DND-41 (cell line): ENCODE results near the gene SORCS1.

Experiments used
- ATAC-seq: fragments of 200-7000 bp; cut with Tn5 transposase; 3 replicates; pipeline ENCODE4 v1.9.1; 2021; ENCODE audit warnings: low read depth; ENCODE audit not compliant: insufficient read depth
- DNase-seq: peaks from one replicate; pipeline ENCODE4 v3.0.0-alpha.2; 2020
- H2AFZ ChIP-seq: 2 replicates; pipeline ENCODE4 v1.6.0; 2012; ENCODE audit warnings: low read depth, low read length
- H3K27ac ChIP-seq: 2 replicates; pipeline ENCODE4 v1.5.1; 2012; ENCODE audit warnings: low read length, inconsistent platforms
- H3K27me3 ChIP-seq: fragments of 200-600 bp; sonication (generic); 2 replicates; pipeline ENCODE4 v1.6.0; 2012; ENCODE audit warnings: low read length, mild to moderate bottlenecking, inconsistent platforms; ENCODE audit not compliant: insufficient read depth, poor library complexity
- H3K36me3 ChIP-seq: 2 replicates; pipeline ENCODE4 v1.5.1; 2012; ENCODE audit warnings: low read length, inconsistent platforms; ENCODE audit not compliant: insufficient read depth
- H3K4me1 ChIP-seq: 2 replicates; pipeline ENCODE4 v1.5.1; 2012; ENCODE audit warnings: mild to moderate bottlenecking, low read length; ENCODE audit not compliant: insufficient read depth
- H3K4me2 ChIP-seq: 2 replicates; pipeline ENCODE4 v1.6.0; 2012; ENCODE audit warnings: mild to moderate bottlenecking, moderate library complexity, low read length, inconsistent platforms; ENCODE audit not compliant: insufficient read depth
- H3K4me3 ChIP-seq, 2 experiments: fragments of 200-600 bp in 1 of 2; shearing (Covaris generic) in 1 of 2; 2 replicates each; pipeline ENCODE4 v1.5.1; 2012 to 2016; ENCODE audit warnings: inconsistent platforms in 2 of 2, low read length in 2 of 2, mild to moderate bottlenecking in 2 of 2, low read depth in 1 of 2, moderate library complexity in 1 of 2
- H3K79me2 ChIP-seq: 2 replicates; pipeline ENCODE4 v1.6.0; 2012; ENCODE audit warnings: low read length, inconsistent platforms; ENCODE audit not compliant: insufficient read depth
- H3K9ac ChIP-seq: 2 replicates; pipeline ENCODE4 v1.6.0; 2012; ENCODE audit warnings: low read depth, mild to moderate bottlenecking, inconsistent platforms, low read length, moderate library complexity
- H3K9me3 ChIP-seq: 2 replicates; pipeline ENCODE4 v1.5.1; 2012; ENCODE audit warnings: low read length, moderate library complexity, mild to moderate bottlenecking, inconsistent platforms; ENCODE audit not compliant: insufficient read depth, severe bottlenecking
- H4K20me1 ChIP-seq: 2 replicates; pipeline ENCODE4 v1.6.0; 2012; ENCODE audit warnings: low read length; ENCODE audit not compliant: insufficient read depth
- CTCF ChIP-seq: IDR thresholded peaks from 2 replicates; pipeline ENCODE4 v1.5.1; 2012; ENCODE audit warnings: borderline replicate concordance, low read length, moderate library complexity, mild to moderate bottlenecking; ENCODE audit not compliant: poor library complexity, severe bottlenecking; ENCODE audit errors: extremely low read depth
- EZH2 ChIP-seq: IDR thresholded peaks from 3 replicates; pipeline ENCODE4 v1.6.1; 2012; ENCODE audit warnings: borderline replicate concordance, low read depth, mild to moderate bottlenecking, moderate library complexity, low read length, inconsistent platforms; ENCODE audit not compliant: severe bottlenecking

Gene SORCS1

GRCh38 chr10:107083388-107084009, 81.0 kb downstream of the SORCS1 start:
- no peaks in the 10 kb centered on the region for H4K20me1 ChIP-seq
- H3K4me1 ChIP-seq: no peaks in the 10 kb centered on the region
- no peaks in the 10 kb centered on the region for H3K36me3 ChIP-seq
- TF ChIP-seq EZH2 (no peak), CTCF (no peak)
- no peak for ATAC-seq
- no peak for DNase-seq
- H3K9ac ChIP-seq: no peak overlapping the region
- H3K27me3 ChIP-seq: no peaks in the 10 kb centered on the region
- H3K79me2 ChIP-seq: no peaks in the 10 kb centered on the region
- H2AFZ ChIP-seq: no peak overlapping the region
- H3K27ac ChIP-seq: no peak overlapping the region
- no peak overlapping the region for H3K4me3 ChIP-seq
- no peak overlapping the region for H3K4me2 ChIP-seq
- H3K9me3 ChIP-seq: no peaks in the 10 kb centered on the region

DNA sequence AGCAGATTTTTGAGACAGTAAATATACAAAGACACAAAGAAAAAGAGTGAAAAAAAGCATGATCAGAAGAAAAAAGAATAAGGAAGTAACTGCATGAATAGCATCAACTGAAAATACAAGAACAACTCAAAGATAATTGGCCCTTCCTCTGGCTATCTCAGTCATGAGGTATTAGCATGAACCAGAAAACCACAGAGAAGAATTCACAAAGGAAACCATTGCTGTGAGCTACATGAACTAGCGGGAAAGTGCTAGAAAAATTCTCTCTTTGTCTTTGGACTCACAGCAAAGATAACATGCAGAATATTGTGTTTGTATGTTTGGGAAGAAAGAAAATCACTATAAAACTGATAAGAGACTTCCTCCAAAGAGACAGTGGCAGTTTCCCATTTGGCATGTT, 82.9 kb downstream of the SORCS1 start:
- Histone ChIP-seq H3K9ac (no peak overlapping the region), H2AFZ (no peak overlapping the region), H3K4me1 (no peaks in the 10 kb centered on the region), H3K27me3 (no peaks in the 10 kb centered on the region), H3K9me3 (no peaks in the 10 kb centered on the region), H3K27ac (no peak overlapping the region), H3K4me3 (no peak overlapping the region), H3K4me2 (no peak overlapping the region), H4K20me1 (no peaks in the 10 kb centered on the region), H3K79me2 (no peaks in the 10 kb centered on the region), H3K36me3 (no peaks in the 10 kb centered on the region)
- no peak for DNase-seq
- TF ChIP-seq EZH2 (no peak), CTCF (no peak)
- no peak for ATAC-seq

DNA sequence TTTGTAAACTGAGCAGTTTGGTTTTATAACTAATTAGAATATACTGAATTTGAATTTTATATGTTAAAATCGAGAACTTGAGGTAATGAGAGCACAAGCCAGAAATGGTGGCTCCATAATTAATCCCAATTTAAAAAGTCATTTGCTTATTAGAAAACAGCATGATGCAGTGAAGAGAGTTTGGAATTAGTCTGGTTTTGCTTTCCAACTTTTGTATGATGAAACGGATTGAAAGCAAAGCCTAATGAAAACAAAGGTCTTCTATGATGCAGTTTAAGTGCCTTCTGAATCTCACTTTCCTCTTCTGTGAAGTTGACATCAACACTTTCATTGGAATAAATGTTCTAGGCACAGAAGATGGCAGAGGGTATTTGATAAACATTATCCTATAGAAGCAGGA, 89.4 kb downstream of the SORCS1 start:
- H3K27me3 ChIP-seq: no peaks in the 10 kb centered on the region
- no peaks in the 10 kb centered on the region for H3K4me1 ChIP-seq
- no peak overlapping the region for H3K9ac ChIP-seq
- no peaks in the 10 kb centered on the region for H3K36me3 ChIP-seq
- no peaks in the 10 kb centered on the region for H4K20me1 ChIP-seq
- H3K4me2 ChIP-seq: no peak overlapping the region
- no peak overlapping the region for H3K27ac ChIP-seq
- H2AFZ ChIP-seq: no peak overlapping the region
- no peak overlapping the region for H3K4me3 ChIP-seq
- TF ChIP-seq CTCF: no peak
- no peak for TF ChIP-seq EZH2
- H3K9me3 ChIP-seq: no peaks in the 10 kb centered on the region
- no peaks in the 10 kb centered on the region for H3K79me2 ChIP-seq
- ATAC-seq (no peak), DNase-seq (no peak)
